H1 (cell line): ENCODE data around the gene SPATA25. TPM values are rescaled to one million over a fixed set of nuclear protein-coding genes. Genes with fewer than 3 reads are reported as not detected.

Source experiments
- JUN ChIP-seq: IDR thresholded peaks from 2 replicates; pipeline ENCODE4 v1.6.1; 2011; ENCODE audit warnings: low read depth, mild to moderate bottlenecking, improper control_type of control experiment, low read length
- NRF1 ChIP-seq: IDR thresholded peaks from 2 replicates; pipeline ENCODE4 v1.6.1; 2011; ENCODE audit warnings: mild to moderate bottlenecking, low read depth, low read length, improper control_type of control experiment
- SIRT6 ChIP-seq: IDR thresholded peaks from one replicate; pipeline ENCODE4 v1.7.1; 2012; ENCODE audit warnings: low read length, inconsistent platforms
- SP2 ChIP-seq: IDR thresholded peaks from 2 replicates; pipeline ENCODE4 v1.6.1; 2012; ENCODE audit warnings: mild to moderate bottlenecking, low read length, inconsistent platforms
- polyA plus RNA-seq, 7 experiments: library from polyadenylated mRNA; depleted of rRNA in 3 of 7; stranded (reverse) in 5 of 7; unstranded in 2 of 7; fragments of >200 nt in 5 of 7; fragments of 200-250 nt in 2 of 7; gene quantifications; 1 replicate in 5 of 7; 2 replicates in 1 of 7; 4 replicates in 1 of 7; pipeline versions ENCODE4 v1.2.1 to v1.2.3, GENCODE V29; 2011 to 2013; ENCODE audit warnings: missing spikeins in 2 of 7, mixed read lengths in 2 of 7
- total RNA-seq: library from RNA; stranded (reverse); fragmentation: NEBNext Ultra II Directional; extraction: Animal tissue kit (Norgen Biotek cat#: 25700); gene quantifications from 2 replicates; pipeline ENCODE4 v1.2.1, GENCODE V29; 2021
- TF ChIP-seq, protein P1 (sequence below): IDR thresholded peaks from 2 replicates; pipeline ENCODE4 v1.6.1; 2012; ENCODE audit warnings: inconsistent platforms

SPATA25 gene
- total and polyA plus RNA-seq, 2 of the 8 experiments (the other 6 are each of a cell fraction or from before 2014, with no cell fraction given) = 2.0 to 3.0 TPM

DNA sequence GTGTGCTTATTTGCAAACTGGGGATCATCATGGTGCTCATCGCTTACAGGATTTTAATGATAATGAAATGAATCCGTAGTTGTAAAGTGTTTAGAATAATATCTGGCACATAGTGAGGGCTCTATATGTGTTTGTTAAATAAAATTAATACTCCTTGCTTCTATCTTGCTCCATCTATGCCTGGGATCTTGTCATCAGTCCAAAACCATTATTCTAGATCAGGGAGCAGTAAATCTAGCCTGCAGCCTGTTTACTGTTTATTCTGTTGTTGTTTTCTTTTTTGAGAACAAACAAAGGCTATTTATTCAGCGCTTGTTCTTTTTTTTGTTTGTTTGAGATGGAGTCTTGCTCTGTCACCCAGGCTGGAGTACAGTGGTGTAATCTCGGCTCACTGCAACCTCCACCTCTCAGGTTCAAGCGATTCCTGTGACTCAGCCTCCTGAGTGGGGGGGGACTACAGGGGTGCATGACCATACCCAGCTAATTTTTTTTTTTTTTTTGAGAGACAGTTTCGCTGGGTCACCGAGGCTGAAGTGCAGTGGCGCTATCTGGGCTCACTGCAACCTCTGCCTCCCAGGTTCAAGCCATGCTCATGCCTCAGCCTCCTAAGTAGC is 38.3 kb downstream of the SPATA25 start (continued):
- TF ChIP-seq, protein P1, sequence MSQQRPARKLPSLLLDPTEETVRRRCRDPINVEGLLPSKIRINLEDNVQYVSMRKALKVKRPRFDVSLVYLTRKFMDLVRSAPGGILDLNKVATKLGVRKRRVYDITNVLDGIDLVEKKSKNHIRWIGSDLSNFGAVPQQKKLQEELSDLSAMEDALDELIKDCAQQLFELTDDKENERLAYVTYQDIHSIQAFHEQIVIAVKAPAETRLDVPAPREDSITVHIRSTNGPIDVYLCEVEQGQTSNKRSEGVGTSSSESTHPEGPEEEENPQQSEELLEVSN = no peak
- TF ChIP-seq NRF1 (no peak), JUN (no peak), SIRT6 (no peak), SP2 (no peak)
